ENCODE results near the gene SELENOT. TPM values are rescaled to one million over a fixed set of nuclear protein-coding genes. Genes with fewer than 3 reads are reported as not detected.
"Not testable (repeated sequence)": the region's sequence is repeated elsewhere in the genome, so short reads cannot be mapped to it uniquely, and the experiment has no call there.

Gene SELENOT
- polyA plus RNA-seq, 1 experiment = 588 TPM

- POLR2A ChIA-PET = no interaction called here
- CTCF ChIA-PET = interaction anchor here (1.7 kb wide), 1 partner anchor 10 kb away, joined by 4 read pairs; the partner anchor contains the start of gene SELENOT
- no peak for TF ChIP-seq CTCF (IDR thresholded peaks at IDR 0.05; ENCODE audit: low read depth, low read length)
- no peak overlapping the region for H3K27ac ChIP-seq (ENCODE audit: low read depth, low read length)
- no peak overlapping the region for H3K4me3 ChIP-seq (ENCODE audit: low read depth, low read length)
- H3K27me3 ChIP-seq (ENCODE audit: control insufficient read depth, insufficient read depth, low read length) = no peaks in the 10 kb centered on the region
- no peak for DNase-seq (ENCODE audit: low read depth, low spot score)
- peaks cover 5% of the 10 kb centered on the region; the same call in 1 of the 2 replicates for H3K9me3 ChIP-seq (ENCODE audit: control insufficient read depth, insufficient read depth, low read length)
Observed at GRCh38 chr3:150613034-150613433, 9.9 kb downstream of the SELENOT start.

- CTCF ChIA-PET = interaction anchor here (0.5 to 0.6 kb wide), 2 partner anchors 207 to 1658 kb away, joined by 3 read pairs; no protein-coding TSS in a partner anchor
- POLR2A ChIA-PET = interaction anchor here (0.7 to 1.2 kb wide), 2 partner anchors 11 to 90 kb away, joined by 3 to 4 read pairs; partner anchors contain the start of genes ERICH6 and SELENOT
Observed at GRCh38 chr3:150613709-150614480, 10.8 kb downstream of the SELENOT start.

GRCh38 chr3:150620002-150620689 is 17.0 kb downstream of the SELENOT start:
- ChIA-PET POLR2A (interaction anchor here (1.3 kb wide), 1 partner anchor 17 kb away, joined by 6 read pairs; the partner anchor contains the start of gene SELENOT), CTCF (no interaction called here)
- Histone ChIP-seq H3K27me3 (ENCODE audit: control insufficient read depth, insufficient read depth, low read length) (no peaks in the 10 kb centered on the region), H3K9me3 (ENCODE audit: control insufficient read depth, insufficient read depth, low read length) (no peaks in the 10 kb centered on the region), H3K27ac (ENCODE audit: low read depth, low read length) (no peak overlapping the region), H3K4me3 (ENCODE audit: low read depth, low read length) (no peak overlapping the region)
- no peak for DNase-seq (ENCODE audit: low read depth, low spot score)
- TF ChIP-seq CTCF (IDR thresholded peaks at IDR 0.05; ENCODE audit: low read depth, low read length) = no peak

More at GRCh38 chr3:150613709-150614480, 10.8 kb downstream of the SELENOT start:
- no peak overlapping the region for H3K27ac ChIP-seq (ENCODE audit: low read depth, low read length)
- no peak for TF ChIP-seq CTCF (IDR thresholded peaks at IDR 0.05; ENCODE audit: low read depth, low read length)
- no peak overlapping the region for H3K4me3 ChIP-seq (ENCODE audit: low read depth, low read length)
- no peaks in the 10 kb centered on the region for H3K27me3 ChIP-seq (ENCODE audit: control insufficient read depth, insufficient read depth, low read length)
- H3K9me3 ChIP-seq (ENCODE audit: control insufficient read depth, insufficient read depth, low read length) = peaks cover 5% of the 10 kb centered on the region; the same call in 1 of the 2 replicates
- DNase-seq (ENCODE audit: low read depth, low spot score) = no peak

- POLR2A ChIA-PET; CTCF ChIA-PET; DNase-seq (ENCODE audit: low read depth, low spot score): not testable (repeated sequence)
Observed at GRCh38 chr3:150622955-150623354, 19.8 kb downstream of the SELENOT start.

DNA sequence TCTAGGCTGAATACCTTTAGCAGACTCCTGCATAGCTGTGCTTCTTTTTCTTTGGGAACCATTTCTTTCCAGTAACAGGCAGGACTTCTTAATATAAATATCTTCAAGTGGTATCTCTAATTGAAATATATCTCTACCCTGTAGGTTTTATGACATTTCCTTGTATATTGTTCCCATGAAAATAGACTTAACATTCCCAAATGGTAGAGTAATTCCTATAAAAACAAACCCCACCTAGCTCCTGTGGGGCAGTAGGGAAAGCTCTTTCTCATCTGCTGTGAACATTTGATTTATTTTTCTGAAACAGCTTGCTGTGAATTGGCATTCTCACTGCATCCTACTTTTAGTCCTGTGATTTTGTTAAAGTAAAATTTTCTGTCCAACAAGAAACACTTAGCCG is 20.8 kb downstream of the SELENOT start:
- Histone ChIP-seq H3K27ac (ENCODE audit: low read depth, low read length) (no peak overlapping the region), H3K4me3 (ENCODE audit: low read depth, low read length) (no peak overlapping the region), H3K9me3 (ENCODE audit: control insufficient read depth, insufficient read depth, low read length) (no peaks in the 10 kb centered on the region), H3K27me3 (ENCODE audit: control insufficient read depth, insufficient read depth, low read length) (no peaks in the 10 kb centered on the region)
- ChIA-PET POLR2A (no interaction called here), CTCF (no interaction called here)
- DNase-seq (ENCODE audit: low read depth, low spot score) = no peak
- no peak for TF ChIP-seq CTCF (IDR thresholded peaks at IDR 0.05; ENCODE audit: low read depth, low read length)

More at GRCh38 chr3:150622955-150623354, 19.8 kb downstream of the SELENOT start:
- H3K9me3 ChIP-seq (ENCODE audit: control insufficient read depth, insufficient read depth, low read length); H3K27me3 ChIP-seq (ENCODE audit: control insufficient read depth, insufficient read depth, low read length); H3K27ac ChIP-seq (ENCODE audit: low read depth, low read length); H3K4me3 ChIP-seq (ENCODE audit: low read depth, low read length): not testable (repeated sequence)

All from AG04450 (cell line).